Tibial nerve (tissue), 3 donors: ENCODE measurements around the gene CD7.

Source experiments
- CTCF ChIP-seq, 5 experiments: fragments of 200-600 bp in 3 of 5; fragments of 450-650 bp in 2 of 5; sonication (generic) in 3 of 5; IDR thresholded peaks; one replicate each; pipeline ENCODE4 v1.5.1; 2016 to 2019; ENCODE audit warnings: antibody characterized with exemption in 5 of 5, mild to moderate bottlenecking in 3 of 5, moderate library complexity in 2 of 5
- POLR2A ChIP-seq, 2 donors: fragments of 450-650 bp; IDR thresholded peaks; one replicate each; pipeline ENCODE4 v1.6.1; 2017; ENCODE audit warnings: antibody characterized with exemption in 2 of 2, mild to moderate bottlenecking in 2 of 2, moderate library complexity in 2 of 2

GRCh38 chr17:82334204-82334621, 16.8 kb upstream of the CD7 start:
- TF ChIP-seq CTCF (IDR thresholded peaks at IDR 0.05), result no peak
- TF ChIP-seq POLR2A (IDR thresholded peaks at IDR 0.05), result no peak
